Measurements from ENCODE around the gene GAMT.

DNA sequence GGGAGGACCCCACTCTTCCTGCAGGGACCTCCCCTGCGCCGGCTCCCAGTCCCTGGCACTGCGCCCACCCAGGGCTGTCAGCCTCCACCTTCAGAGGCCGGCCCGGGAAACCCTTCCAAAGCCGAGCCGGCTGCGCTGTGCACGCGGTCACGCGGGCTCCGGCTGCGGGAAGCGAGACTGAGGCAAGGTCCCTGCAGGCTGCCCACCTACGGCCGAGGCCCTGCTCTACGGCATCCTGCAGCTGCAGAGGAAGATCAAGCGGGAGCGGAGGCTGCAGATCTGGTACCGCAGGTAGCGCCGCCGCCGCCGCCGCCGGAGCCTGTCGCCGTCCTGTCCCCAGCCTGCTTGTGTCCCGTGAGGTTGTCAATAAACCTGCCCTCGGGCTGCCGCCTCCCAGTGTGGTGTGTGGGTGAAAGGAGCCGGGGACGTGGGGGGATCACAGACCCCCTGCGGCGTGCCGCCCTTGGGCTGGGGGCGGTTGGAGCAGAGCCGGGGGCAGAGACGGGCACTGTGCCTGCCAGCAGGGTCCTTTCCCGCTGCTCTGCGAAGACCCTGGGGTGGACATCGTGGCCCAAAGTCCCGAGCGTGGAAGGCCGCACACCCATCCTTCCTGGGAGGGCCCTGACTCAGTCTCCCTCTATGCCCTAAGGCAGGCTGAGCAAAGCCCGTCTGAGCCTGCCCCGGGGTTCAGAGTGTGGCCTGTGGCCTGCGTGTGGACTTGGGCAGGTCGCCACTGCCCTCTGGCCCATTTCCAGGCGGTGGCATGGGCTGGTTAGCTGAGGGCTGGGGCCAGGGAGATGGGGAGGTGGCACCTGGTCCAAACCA, 5.9 kb downstream of the GAMT start:
- TF ChIP-seq, protein P1, sequence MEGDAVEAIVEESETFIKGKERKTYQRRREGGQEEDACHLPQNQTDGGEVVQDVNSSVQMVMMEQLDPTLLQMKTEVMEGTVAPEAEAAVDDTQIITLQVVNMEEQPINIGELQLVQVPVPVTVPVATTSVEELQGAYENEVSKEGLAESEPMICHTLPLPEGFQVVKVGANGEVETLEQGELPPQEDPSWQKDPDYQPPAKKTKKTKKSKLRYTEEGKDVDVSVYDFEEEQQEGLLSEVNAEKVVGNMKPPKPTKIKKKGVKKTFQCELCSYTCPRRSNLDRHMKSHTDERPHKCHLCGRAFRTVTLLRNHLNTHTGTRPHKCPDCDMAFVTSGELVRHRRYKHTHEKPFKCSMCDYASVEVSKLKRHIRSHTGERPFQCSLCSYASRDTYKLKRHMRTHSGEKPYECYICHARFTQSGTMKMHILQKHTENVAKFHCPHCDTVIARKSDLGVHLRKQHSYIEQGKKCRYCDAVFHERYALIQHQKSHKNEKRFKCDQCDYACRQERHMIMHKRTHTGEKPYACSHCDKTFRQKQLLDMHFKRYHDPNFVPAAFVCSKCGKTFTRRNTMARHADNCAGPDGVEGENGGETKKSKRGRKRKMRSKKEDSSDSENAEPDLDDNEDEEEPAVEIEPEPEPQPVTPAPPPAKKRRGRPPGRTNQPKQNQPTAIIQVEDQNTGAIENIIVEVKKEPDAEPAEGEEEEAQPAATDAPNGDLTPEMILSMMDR (IDR thresholded peaks at IDR 0.05) = no peak
- TF ChIP-seq POLR2A (IDR thresholded peaks at IDR 0.05) = no peak
